GM12891 (cell line): ENCODE results near the gene CEMIP.

Experiments
- PAX5 ChIP-seq: IDR thresholded peaks from 2 replicates; pipeline ENCODE4 v1.6.1; 2011; ENCODE audit warnings: low read length, moderate library complexity, mild to moderate bottlenecking; ENCODE audit not compliant: insufficient read depth, severe bottlenecking
- POLR2A ChIP-seq: IDR thresholded peaks from 2 replicates; pipeline ENCODE4 v1.6.1; 2011; ENCODE audit warnings: low read depth, low read length, control low read depth
- POLR2AphosphoS5 ChIP-seq: IDR thresholded peaks from 2 replicates; pipeline ENCODE4 v1.6.1; 2011; ENCODE audit warnings: low read depth, low read length, control low read depth
- TAF1 ChIP-seq: IDR thresholded peaks from 2 replicates; pipeline ENCODE4 v1.6.1; 2011; ENCODE audit warnings: low read depth, low read length, control low read depth

- TF ChIP-seq POLR2A, result no peak
- TF ChIP-seq POLR2AphosphoS5, result no peak
- no peak for TF ChIP-seq TAF1
- no peak for TF ChIP-seq PAX5
These were observed 91.2 kb downstream of the CEMIP start for GRCh38 chr15:80870366-80870765.
